ENCODE measurements around the gene SORCS1. TPM values are rescaled to one million over a fixed set of nuclear protein-coding genes. Genes with fewer than 3 reads are reported as not detected.

SORCS1 gene
- polyA plus RNA-seq, 4 donors = 8.3 to 21.3 (median 14.1) TPM

- no peak for DNase-seq (ENCODE audit: low read depth in 4 of 4, low spot score in 2 of 4)
These were observed 45.6 kb downstream of the SORCS1 start for GRCh38 chr10:107118866-107119265.

DNA sequence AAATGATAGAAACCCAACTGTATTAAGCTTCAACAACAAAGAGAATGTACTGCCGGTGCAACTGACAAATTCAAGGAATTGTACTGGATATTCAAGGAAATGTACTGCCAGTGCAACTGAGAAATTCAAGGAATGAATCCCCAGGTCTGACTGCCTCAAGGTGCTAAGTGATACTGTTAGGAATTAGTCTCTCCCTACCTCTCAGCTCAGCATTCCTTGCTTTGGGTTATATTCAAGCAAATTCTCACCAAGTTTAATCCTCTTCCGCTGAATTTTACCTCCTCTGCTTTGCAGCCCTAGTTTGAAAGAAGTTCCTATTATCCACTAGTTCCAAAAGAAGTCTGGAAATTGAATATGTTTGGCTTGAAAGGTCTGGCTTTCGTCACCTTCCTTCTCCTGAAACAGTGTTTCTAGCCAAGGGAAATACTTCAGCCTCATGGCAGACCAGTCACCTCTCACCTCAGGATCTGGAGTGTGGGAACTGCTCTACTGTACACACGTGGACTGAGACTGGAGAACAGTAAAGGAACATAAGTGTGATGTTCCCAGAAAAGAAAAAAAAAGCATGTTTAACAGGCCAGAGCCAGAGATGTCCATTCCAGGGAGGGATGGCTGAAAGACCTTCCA, 60.4 kb downstream of the SORCS1 start:
- no peak for DNase-seq (ENCODE audit: low read depth in 4 of 4, low spot score in 2 of 4)

GRCh38 chr10:107103174-107104025, 61.1 kb downstream of the SORCS1 start:
- no peak for DNase-seq (ENCODE audit: low read depth in 4 of 4, low spot score in 2 of 4)

DNA sequence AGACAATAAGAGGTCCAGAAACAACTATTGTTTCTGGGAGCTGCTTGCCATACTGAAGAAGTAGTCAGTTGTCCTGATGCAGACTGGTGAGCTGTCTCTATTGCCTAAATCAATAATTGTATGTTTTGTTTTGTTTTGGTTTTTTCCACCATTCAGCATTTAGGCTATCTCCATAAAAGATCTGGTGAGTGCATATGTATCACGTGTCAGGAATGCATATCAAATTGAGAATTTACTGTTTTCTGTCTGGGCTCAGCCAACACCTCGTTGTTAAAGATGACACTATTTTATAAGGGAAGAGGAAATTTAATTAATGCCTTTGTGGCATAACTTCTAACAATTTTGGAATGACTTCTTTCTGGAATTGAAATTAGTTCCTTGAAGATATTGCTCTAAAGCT, 66.2 kb downstream of the SORCS1 start:
- no peak for DNase-seq (ENCODE audit: low read depth in 4 of 4, low spot score in 2 of 4)

GRCh38 chr10:107094824-107095522, 69.5 kb downstream of the SORCS1 start:
- DNase-seq (ENCODE audit: low read depth in 4 of 4, low spot score in 2 of 4) = no peak

- DNase-seq (ENCODE audit: low read depth in 4 of 4, low spot score in 2 of 4) = no peak
These were observed 72.2 kb downstream of the SORCS1 start for GRCh38 chr10:107092321-107092720.

- DNase-seq (ENCODE audit: low read depth in 4 of 4, low spot score in 2 of 4) = no peak
These were observed 73.4 kb downstream of the SORCS1 start for GRCh38 chr10:107091126-107091525.

GRCh38 chr10:107085665-107086525, 78.6 kb downstream of the SORCS1 start:
- no peak for DNase-seq (ENCODE audit: low read depth in 4 of 4, low spot score in 2 of 4)

DNA sequence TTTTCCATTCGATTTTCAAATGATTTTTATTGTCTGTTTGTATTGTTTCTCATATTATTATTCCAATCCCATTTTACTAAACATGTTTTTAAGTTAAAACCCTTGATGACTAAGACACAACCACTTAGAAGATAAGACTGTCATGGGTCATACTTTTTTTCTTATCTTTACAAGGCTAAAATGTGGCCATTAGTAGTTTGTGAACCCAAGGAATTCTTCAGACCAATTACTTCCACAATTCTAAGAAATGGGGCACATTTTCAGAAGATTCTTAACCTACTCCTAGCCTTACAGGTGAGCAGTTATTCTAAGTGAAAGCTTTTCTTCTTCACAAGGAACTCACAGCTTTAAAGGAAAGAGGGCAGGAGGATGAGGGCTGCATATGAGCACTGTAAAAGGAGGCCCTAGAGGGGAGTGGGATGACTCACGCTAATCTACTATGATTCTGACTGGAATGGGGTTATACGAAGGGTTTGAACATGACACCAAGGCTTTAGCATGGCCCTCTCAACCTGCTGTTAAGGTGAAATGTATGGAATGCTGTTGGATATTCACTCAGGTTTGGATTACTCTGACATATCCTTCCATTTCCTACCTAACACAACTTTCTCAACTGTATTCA, 81.0 kb downstream of the SORCS1 start:
- no peak for DNase-seq (ENCODE audit: low read depth in 4 of 4, low spot score in 2 of 4)

- DNase-seq (ENCODE audit: low read depth in 4 of 4, low spot score in 2 of 4) = no peak
These were observed 82.9 kb downstream of the SORCS1 start for GRCh38 chr10:107081644-107082043.

- no peak for DNase-seq (ENCODE audit: low read depth in 4 of 4, low spot score in 2 of 4)
These were observed 89.4 kb downstream of the SORCS1 start for GRCh38 chr10:107075117-107075516.

GRCh38 chr10:107072786-107073185, 91.7 kb downstream of the SORCS1 start:
- DNase-seq (ENCODE audit: low read depth in 4 of 4, low spot score in 2 of 4) = no peak

- DNase-seq (ENCODE audit: low read depth in 4 of 4, low spot score in 2 of 4) = no peak
These were observed 92.5 kb downstream of the SORCS1 start for GRCh38 chr10:107072028-107072427.

DNA sequence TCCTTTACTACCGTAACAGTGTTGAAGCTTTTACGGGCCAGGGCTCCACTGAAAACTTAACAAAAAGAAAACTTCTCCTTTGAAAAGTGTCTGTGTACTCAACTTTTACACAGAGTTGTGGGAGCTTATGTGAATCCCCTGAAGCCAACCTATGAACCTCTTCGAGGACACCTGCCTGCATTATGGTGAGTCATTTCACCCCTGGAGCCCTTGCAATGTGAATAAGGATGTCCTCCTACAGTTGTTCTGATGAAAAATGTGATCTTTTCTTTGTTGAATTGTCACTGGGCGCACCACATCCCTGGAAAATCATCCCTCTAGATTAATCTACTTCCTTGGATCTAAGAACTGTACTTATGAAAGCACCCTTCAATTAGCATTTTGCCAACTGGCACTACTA, 93.2 kb downstream of the SORCS1 start:
- no peak for DNase-seq (ENCODE audit: low read depth in 4 of 4, low spot score in 2 of 4)

GRCh38 chr10:107067843-107068242, 96.7 kb downstream of the SORCS1 start:
- no peak for DNase-seq (ENCODE audit: low read depth in 4 of 4, low spot score in 2 of 4)

DNA sequence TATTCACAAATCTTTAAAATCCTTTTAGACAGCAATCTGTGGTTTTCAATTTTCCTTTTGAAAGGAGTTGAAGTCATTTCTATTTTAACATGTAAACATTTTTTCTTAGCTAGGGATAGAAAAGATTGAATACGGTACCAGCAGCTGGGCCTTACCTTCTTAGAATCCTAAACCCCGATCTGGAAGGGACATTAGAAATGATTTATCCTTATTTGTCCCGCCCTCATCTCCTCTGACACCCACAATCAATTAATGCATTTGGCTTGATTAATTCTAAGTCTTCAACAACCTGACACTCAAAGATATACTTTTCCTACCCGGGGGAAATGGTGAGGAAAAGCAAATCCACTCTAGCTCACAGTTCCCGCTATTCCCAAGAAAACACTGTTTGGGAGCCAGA, 100.4 kb downstream of the SORCS1 start:
- no peak for DNase-seq (ENCODE audit: low read depth in 4 of 4, low spot score in 2 of 4)

DNA sequence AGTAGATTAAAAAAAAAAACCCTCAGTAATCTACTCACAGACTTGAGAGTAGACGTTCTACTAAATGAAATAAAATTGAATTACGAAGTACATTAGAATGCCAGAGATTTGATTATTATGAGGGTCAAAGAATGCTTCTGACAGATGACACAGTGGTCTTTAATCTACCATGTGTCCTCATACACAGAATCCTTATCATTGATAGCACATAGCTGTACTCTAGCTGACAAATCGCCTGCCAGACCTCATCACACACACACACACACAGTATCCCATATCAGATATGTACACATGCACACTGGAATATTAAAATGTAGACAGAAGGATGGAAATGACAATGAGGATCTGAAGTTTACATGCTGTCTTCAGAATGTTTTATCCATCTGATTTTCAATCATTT, 104.6 kb downstream of the SORCS1 start:
- no peak for DNase-seq (ENCODE audit: low read depth in 4 of 4, low spot score in 2 of 4)

GRCh38 chr10:107059068-107059804, 105.3 kb downstream of the SORCS1 start:
- no peak for DNase-seq (ENCODE audit: low read depth in 4 of 4, low spot score in 2 of 4)

- no peak for DNase-seq (ENCODE audit: low read depth in 4 of 4, low spot score in 2 of 4)
These were observed 106.2 kb downstream of the SORCS1 start for GRCh38 chr10:107058331-107058730.
